ENCODE measurements around the gene FAM234A. TPM values are rescaled to one million over a fixed set of nuclear protein-coding genes. Genes with fewer than 3 reads are reported as not detected.

The FAM234A gene
- total RNA-seq, 1 donor from 2014 or later, result 11.3 TPM

GRCh38 chr16:290681-291405, 56.2 kb downstream of the FAM234A start:
- no peak for TF ChIP-seq CTCF (IDR thresholded peaks at IDR 0.05; ENCODE audit: insufficient read depth, low read length, severe bottlenecking)
- no peak for DNase-seq (ENCODE audit: low read depth)
- H3K4me3 ChIP-seq (ENCODE audit: low read depth, low read length), result no peak overlapping the region
- FAIRE-seq, result no peak
- peaks cover 38% of the 10 kb centered on the region for H3K36me3 ChIP-seq (ENCODE audit: control insufficient read depth, insufficient read depth, low read length)
- H3K27me3 ChIP-seq (ENCODE audit: control insufficient read depth, insufficient read depth, low read length), result no peaks in the 10 kb centered on the region

- H3K27me3 ChIP-seq (ENCODE audit: control insufficient read depth, insufficient read depth, low read length), result no peaks in the 10 kb centered on the region
- no peak for FAIRE-seq
- peaks cover 44% of the 10 kb centered on the region for H3K36me3 ChIP-seq (ENCODE audit: control insufficient read depth, insufficient read depth, low read length)
- no peak for TF ChIP-seq CTCF (IDR thresholded peaks at IDR 0.05; ENCODE audit: insufficient read depth, low read length, severe bottlenecking)
- H3K4me3 ChIP-seq (ENCODE audit: low read depth, low read length), result no peak overlapping the region
- DNase-seq (ENCODE audit: low read depth), result no peak
Measured at GRCh38 chr16:291539-291938, 56.9 kb downstream of the FAM234A start.

- Histone ChIP-seq H3K27me3 (ENCODE audit: control insufficient read depth, insufficient read depth, low read length) (no peaks in the 10 kb centered on the region), H3K36me3 (ENCODE audit: control insufficient read depth, insufficient read depth, low read length) (peaks cover 48% of the 10 kb centered on the region), H3K4me3 (ENCODE audit: low read depth, low read length) (no peak overlapping the region)
- FAIRE-seq, result no peak
- DNase-seq (ENCODE audit: low read depth), result no peak
- no peak for TF ChIP-seq CTCF (IDR thresholded peaks at IDR 0.05; ENCODE audit: insufficient read depth, low read length, severe bottlenecking)
Measured at GRCh38 chr16:293043-293775, 58.6 kb downstream of the FAM234A start.

- TF ChIP-seq CTCF (IDR thresholded peaks at IDR 0.05; ENCODE audit: insufficient read depth, low read length, severe bottlenecking), result no peak
- DNase-seq (ENCODE audit: low read depth), result no peak
- peaks cover 33% of the 10 kb centered on the region for H3K36me3 ChIP-seq (ENCODE audit: control insufficient read depth, insufficient read depth, low read length)
- no peak for FAIRE-seq
- no peaks in the 10 kb centered on the region for H3K27me3 ChIP-seq (ENCODE audit: control insufficient read depth, insufficient read depth, low read length)
- no peak overlapping the region for H3K4me3 ChIP-seq (ENCODE audit: low read depth, low read length)
Measured at GRCh38 chr16:296276-296675, 61.7 kb downstream of the FAM234A start.

GRCh38 chr16:296806-297510, 62.3 kb downstream of the FAM234A start:
- DNase-seq (ENCODE audit: low read depth) (no peak), FAIRE-seq (no peak)
- no peak for TF ChIP-seq CTCF (IDR thresholded peaks at IDR 0.05; ENCODE audit: insufficient read depth, low read length, severe bottlenecking)
- no peak overlapping the region for H3K4me3 ChIP-seq (ENCODE audit: low read depth, low read length)
- peaks cover 32% of the 10 kb centered on the region for H3K36me3 ChIP-seq (ENCODE audit: control insufficient read depth, insufficient read depth, low read length)
- no peaks in the 10 kb centered on the region for H3K27me3 ChIP-seq (ENCODE audit: control insufficient read depth, insufficient read depth, low read length)
